Activated CD4-positive, alpha-beta T cell treated with anti-CD3 and anti-CD28 coated beads, Interleukin-2, amount 50 U/mL, for 48 hours (primary cell): ENCODE data around the gene RTRAF.
A peak's percentile ranks its signal among the peaks of the same experiment; 100 is the strongest.

Experiments used
- DNase-seq, 2 experiments: peaks; one replicate each; pipeline ENCODE4 v3.0.0-alpha.2; 2020

Gene RTRAF

GRCh38 chr14:51996148-51996746, 6.9 kb downstream of the RTRAF start:
- DNase-seq, result no peak

- DNase-seq, result no peak
Measured at GRCh38 chr14:51998348-51998747, 9.0 kb downstream of the RTRAF start.

GRCh38 chr14:51999084-51999483, 9.7 kb downstream of the RTRAF start:
- DNase-seq, result no peak

- no peak for DNase-seq
Measured at GRCh38 chr14:52000019-52000582, 10.8 kb downstream of the RTRAF start.

GRCh38 chr14:52000696-52001095, 11.3 kb downstream of the RTRAF start:
- DNase-seq, result no peak

- no peak for DNase-seq
Measured at GRCh38 chr14:52002542-52002941, 13.2 kb downstream of the RTRAF start.

- DNase-seq, result no peak
Measured at GRCh38 chr14:52003324-52003723, 14.0 kb downstream of the RTRAF start.

- DNase-seq, result no peak
Measured at GRCh38 chr14:52005625-52006024, 16.3 kb downstream of the RTRAF start.

- no peak for DNase-seq
Measured at GRCh38 chr14:52006361-52006760, 17.0 kb downstream of the RTRAF start.

GRCh38 chr14:52007211-52007610, 17.9 kb downstream of the RTRAF start:
- no peak for DNase-seq

- DNase-seq, result no peak
Measured at GRCh38 chr14:52007637-52008036, 18.3 kb downstream of the RTRAF start.

GRCh38 chr14:52008136-52008535, 18.8 kb downstream of the RTRAF start:
- no peak for DNase-seq

GRCh38 chr14:52010173-52010693, 20.9 kb downstream of the RTRAF start:
- DNase-seq, result no peak

- no peak for DNase-seq
Measured at GRCh38 chr14:52011523-52011922, 22.2 kb downstream of the RTRAF start.

GRCh38 chr14:52012635-52013034, 23.3 kb downstream of the RTRAF start:
- no peak for DNase-seq

GRCh38 chr14:52013984-52014600, 24.7 kb downstream of the RTRAF start:
- DNase-seq, result peak in 1 of 2 experiments; percentile 26

- DNase-seq, result no peak
Measured at GRCh38 chr14:52014601-52015267, 25.4 kb downstream of the RTRAF start.

GRCh38 chr14:52015411-52016030, 26.2 kb downstream of the RTRAF start:
- no peak for DNase-seq

- no peak for DNase-seq
Measured at GRCh38 chr14:52018252-52018651, 28.9 kb downstream of the RTRAF start.

GRCh38 chr14:52018970-52019369, 29.6 kb downstream of the RTRAF start:
- DNase-seq, result no peak

- DNase-seq, result no peak
Measured at GRCh38 chr14:52020161-52020714, 30.9 kb downstream of the RTRAF start.

- no peak for DNase-seq
Measured at GRCh38 chr14:52020866-52021717, 31.7 kb downstream of the RTRAF start.
